Activated B cell treated with CpG ODN at 0.5 μM for 24 hours (primary cell): ENCODE data around the gene OR2A1. TPM values are rescaled to one million over a fixed set of nuclear protein-coding genes. Genes with fewer than 3 reads are reported as not detected.
"Not testable (repeated sequence)": the region's sequence is repeated elsewhere in the genome, so short reads cannot be mapped to it uniquely, and the experiment has no call there.

ENCODE experiments used
- ATAC-seq: fragments of 200-7000 bp; cut with Tn5 transposase; one replicate; pipeline ENCODE4 v1.10.0; 2021; ENCODE audit warnings: low read depth, mild to moderate bottlenecking, moderate library complexity
- CTCF ChIA-PET: fragments of 350-600 bp; sonication (Branson Sonifier 250); formaldehyde crosslinking; loops from one replicate; lab custom pipeline; 2021; ENCODE audit warnings: antibody characterized with exemption; lab: Charles Lee
- POLR2A ChIA-PET: fragments of 350-600 bp; sonication (Branson Sonifier 250); formaldehyde crosslinking; loops from one replicate; lab custom pipeline; 2021; ENCODE audit warnings: antibody characterized with exemption; lab: Charles Lee
- DNase-seq: peaks from one replicate; pipeline ENCODE4 v3.0.0; 2022
- H3K27ac Mint-ChIP-seq: one replicate; pipeline ENCODE4 v1.8.0; 2020; ENCODE audit warnings: mixed read lengths
- H3K27me3 Mint-ChIP-seq: one replicate; pipeline ENCODE4 v1.8.0; 2021; ENCODE audit warnings: mixed read lengths
- H3K36me3 Mint-ChIP-seq: one replicate; pipeline ENCODE4 v1.8.0; 2021; ENCODE audit warnings: low read depth, mixed read lengths
- H3K4me1 Mint-ChIP-seq: one replicate; pipeline ENCODE4 v1.8.0; 2021; ENCODE audit warnings: mixed read lengths
- H3K4me3 Mint-ChIP-seq: one replicate; pipeline ENCODE4 v1.8.0; 2020; ENCODE audit warnings: mild to moderate bottlenecking, mixed read lengths
- H3K9me3 Mint-ChIP-seq: one replicate; pipeline ENCODE4 v1.8.0; 2020; ENCODE audit warnings: mixed read lengths
- intact Hi-C: fragments of 100-400 bp; cut with micrococcal nuclease; formaldehyde crosslinking; loops from one replicate; pipeline ENCODE4 v1.15.1; 2024
- total RNA-seq: library from RNA; stranded (reverse); gene quantifications from 2 replicates; pipeline ENCODE4 v1.2.3, GENCODE V29; 2022

OR2A1 gene
- total RNA-seq, 1 donor from 2014 or later, result not detected

DNA sequence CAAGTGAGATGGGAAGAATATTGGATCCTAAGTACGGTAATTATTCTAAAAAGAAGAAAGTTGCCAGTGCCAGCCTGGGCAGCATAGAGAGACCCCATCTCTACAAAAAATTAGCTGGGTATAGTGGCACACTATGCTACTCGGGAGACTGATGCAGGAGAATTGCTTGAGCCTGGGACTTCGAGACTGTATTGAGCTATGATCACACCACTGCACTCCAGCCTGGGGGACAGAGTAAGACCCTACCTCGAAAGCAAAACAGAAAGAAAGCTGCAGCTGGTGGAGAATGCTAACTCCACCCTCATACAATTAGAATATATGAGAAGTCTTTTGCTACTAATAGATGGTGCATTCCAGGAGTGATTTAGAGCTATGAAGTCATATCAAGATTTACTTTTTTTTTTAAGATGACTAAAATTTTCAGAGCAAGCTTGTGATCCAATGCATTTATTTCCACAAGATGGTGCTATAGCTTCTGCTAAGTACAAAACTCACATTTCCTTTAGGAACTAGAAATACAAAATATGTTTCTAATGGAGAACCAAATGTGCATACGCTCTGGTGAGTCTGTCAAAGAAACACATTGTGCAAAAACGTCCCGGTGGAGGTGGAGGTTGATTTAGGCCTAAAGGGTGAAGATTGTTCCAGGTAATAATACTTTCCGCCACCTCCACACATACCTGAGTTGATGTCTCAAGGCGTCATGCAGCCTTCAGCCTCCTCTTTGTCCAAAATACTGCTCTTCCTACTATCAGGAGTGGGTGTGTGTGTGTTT is 19.2 kb downstream of the OR2A1 start:
- H3K4me3 Mint-ChIP-seq, POLR2A ChIA-PET, H3K27me3 Mint-ChIP-seq, H3K27ac Mint-ChIP-seq, H3K4me1 Mint-ChIP-seq, DNase-seq, H3K36me3 Mint-ChIP-seq, intact Hi-C loops, H3K9me3 Mint-ChIP-seq: not testable (repeated sequence)
- CTCF ChIA-PET, result interaction anchor here (0.6 kb wide), 1 partner anchor 913 kb away, joined by 3 read pairs; no protein-coding TSS in a partner anchor
- ATAC-seq, result peak; percentile 34

DNA sequence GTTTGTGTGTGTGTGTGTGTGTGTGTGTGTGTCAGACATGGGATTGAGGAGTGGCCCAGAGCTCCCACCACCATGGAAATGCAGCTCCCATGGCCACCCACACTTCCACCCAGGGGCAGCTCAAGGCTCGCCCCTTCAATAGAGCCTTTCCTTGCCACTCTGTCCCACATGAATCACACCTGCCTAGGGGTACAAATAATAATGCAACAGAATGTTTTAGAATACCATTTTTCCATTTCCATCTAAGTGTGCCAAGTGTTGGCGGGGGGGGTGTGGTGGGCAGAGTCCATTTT is 19.7 kb downstream of the OR2A1 start:
- H3K36me3 Mint-ChIP-seq, H3K27ac Mint-ChIP-seq, ATAC-seq, POLR2A ChIA-PET, H3K4me3 Mint-ChIP-seq, DNase-seq, H3K9me3 Mint-ChIP-seq, H3K27me3 Mint-ChIP-seq, intact Hi-C loops, H3K4me1 Mint-ChIP-seq: not testable (repeated sequence)
- CTCF ChIA-PET, result interaction anchor here (0.6 kb wide), 1 partner anchor 913 kb away, joined by 3 read pairs; no protein-coding TSS in a partner anchor

DNA sequence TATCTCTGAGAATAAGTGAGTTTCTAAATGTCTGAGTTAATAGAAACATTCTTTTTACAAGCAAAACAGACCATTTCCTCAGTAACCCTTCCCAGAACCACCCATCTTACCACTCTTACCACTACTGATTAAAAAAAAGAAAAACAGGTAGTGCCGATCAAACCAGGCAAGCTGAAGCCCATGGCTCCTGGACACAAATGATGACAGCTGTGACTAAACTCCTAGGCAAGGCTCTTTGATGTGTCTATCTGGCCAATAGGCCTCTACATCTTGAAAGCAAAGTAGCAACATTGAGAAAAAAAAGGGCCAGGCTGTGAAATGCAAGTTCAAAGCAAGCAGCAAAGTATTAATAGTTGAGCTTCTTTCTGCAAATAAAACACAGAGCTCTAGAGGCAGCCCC is 36.4 kb downstream of the OR2A1 start:
- H3K9me3 Mint-ChIP-seq, H3K4me3 Mint-ChIP-seq, H3K27ac Mint-ChIP-seq, POLR2A ChIA-PET, H3K27me3 Mint-ChIP-seq, ATAC-seq, intact Hi-C loops, H3K4me1 Mint-ChIP-seq, H3K36me3 Mint-ChIP-seq, DNase-seq, CTCF ChIA-PET: not testable (repeated sequence)

DNA sequence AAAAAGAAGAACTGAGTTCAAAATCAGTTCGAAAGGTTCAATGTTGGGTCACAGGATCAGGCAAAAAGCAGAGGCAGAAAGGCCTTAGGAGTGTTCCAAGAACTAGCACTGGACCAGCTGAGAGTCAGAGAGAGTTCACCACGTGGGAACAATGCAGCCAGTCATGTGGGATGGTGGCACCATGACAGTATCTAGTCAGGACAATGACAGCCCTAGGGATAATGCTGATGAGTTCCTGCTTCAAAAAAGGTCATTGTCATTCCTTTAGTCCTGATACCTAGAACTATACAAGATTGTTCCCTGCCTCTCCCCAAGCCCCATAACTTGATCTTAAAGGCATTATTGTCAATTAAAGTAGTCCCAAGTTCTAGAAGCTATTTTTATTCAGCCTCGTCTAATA is 39.4 kb downstream of the OR2A1 start:
- CTCF ChIA-PET, ATAC-seq: not testable (repeated sequence)

DNA sequence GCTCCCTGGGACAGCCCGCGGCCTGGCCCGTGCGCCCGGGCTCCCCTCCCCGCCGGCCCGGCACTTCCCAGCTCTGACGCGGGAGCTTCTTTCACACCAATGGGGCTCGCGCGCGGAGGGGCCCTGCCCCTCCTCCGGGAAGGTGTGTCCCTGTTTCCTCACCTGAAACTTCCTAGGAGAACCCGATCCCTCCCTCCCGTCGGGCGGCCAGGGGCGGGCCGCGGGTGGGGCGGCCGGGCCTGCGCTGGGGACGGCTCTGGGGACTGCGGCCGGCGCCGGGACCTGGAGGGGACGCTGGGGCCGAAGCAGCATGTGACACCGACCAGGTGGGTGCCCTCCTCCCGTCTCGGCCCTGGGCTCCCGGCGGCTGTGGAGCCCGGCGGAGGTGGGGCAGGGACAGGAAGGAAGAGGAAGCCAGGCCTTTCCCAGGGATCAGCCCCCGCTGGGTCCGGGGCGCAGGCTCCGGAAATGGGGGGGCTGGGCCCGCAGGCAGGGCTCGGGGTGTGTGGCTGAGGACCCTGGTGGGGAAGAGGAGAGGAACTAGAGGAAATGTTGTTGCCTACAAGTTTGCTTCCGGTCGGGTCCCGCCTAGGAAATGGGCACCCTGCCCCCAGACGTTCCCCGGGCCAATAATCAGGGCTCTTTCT is 43.1 kb downstream of the OR2A1 start, which contains the start of gene ARHGEF5:
Gene ARHGEF5 (plus strand): TSS at position 227 of the 647 bp plus-strand sequence. CDS start 7,268 bp downstream, outside the sequence.
- peak; percentile 70 for ATAC-seq
- POLR2A ChIA-PET, H3K27ac Mint-ChIP-seq: not testable (repeated sequence)

More for the DNA sequence above, 39.4 kb downstream of the OR2A1 start:
- POLR2A ChIA-PET, H3K27me3 Mint-ChIP-seq, intact Hi-C loops, H3K36me3 Mint-ChIP-seq, H3K4me1 Mint-ChIP-seq, H3K4me3 Mint-ChIP-seq, H3K9me3 Mint-ChIP-seq, DNase-seq, H3K27ac Mint-ChIP-seq: not testable (repeated sequence)

DNA sequence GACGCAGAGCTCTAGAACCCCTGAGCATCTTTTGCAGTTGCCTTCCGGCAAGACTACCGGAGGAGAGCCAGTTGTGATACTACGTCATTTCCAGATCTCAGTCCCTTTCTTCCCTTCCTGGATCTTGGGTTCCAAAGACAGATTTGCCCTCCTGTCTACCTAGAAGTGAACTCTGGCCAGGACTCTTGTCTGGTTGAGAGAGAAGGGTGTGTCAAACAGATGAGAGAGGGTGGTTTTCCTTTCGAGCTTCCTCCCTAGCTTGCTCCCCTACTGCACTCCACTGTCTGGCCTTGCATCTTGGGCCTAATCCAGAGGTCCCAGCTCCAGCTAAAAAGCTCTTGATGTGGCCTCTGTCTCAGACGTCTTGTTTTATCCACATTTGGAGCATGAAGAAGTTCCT is 44.0 kb downstream of the OR2A1 start:
- H3K9me3 Mint-ChIP-seq, ATAC-seq, H3K4me1 Mint-ChIP-seq, H3K27me3 Mint-ChIP-seq, H3K27ac Mint-ChIP-seq, CTCF ChIA-PET, H3K4me3 Mint-ChIP-seq, DNase-seq, POLR2A ChIA-PET, intact Hi-C loops, H3K36me3 Mint-ChIP-seq: not testable (repeated sequence)

More for the DNA sequence above, 43.1 kb downstream of the OR2A1 start, which contains the start of gene ARHGEF5:
- H3K36me3 Mint-ChIP-seq, CTCF ChIA-PET, intact Hi-C loops, H3K9me3 Mint-ChIP-seq, DNase-seq, H3K27me3 Mint-ChIP-seq: not testable (repeated sequence)
- Mint-ChIP-seq H3K4me3 (peak within 1 kb of the TSS; percentile 75), H3K4me1 (peaks cover 10% of the 10 kb centered on the region)

DNA sequence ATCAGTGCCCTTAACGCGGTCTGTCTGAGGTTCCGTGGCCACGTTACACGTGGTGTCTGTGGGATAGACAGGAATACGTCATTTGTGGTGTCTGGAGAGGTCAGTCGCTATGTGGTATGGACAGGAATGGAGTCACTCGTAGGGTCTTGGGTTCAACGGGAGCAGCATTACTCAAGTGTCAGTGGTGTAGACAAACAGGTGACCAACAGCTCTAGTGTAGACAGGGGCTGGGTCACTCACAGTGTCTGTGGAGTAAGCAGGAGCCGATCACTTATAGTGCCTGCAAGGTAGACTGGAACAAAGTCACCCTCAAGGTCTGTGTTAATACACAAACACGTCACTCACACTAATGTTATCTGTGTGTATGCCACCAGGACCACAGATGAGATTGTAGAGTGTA is 44.6 kb downstream of the OR2A1 start:
- H3K4me3 Mint-ChIP-seq, H3K9me3 Mint-ChIP-seq, H3K36me3 Mint-ChIP-seq, CTCF ChIA-PET, H3K4me1 Mint-ChIP-seq, POLR2A ChIA-PET, ATAC-seq, intact Hi-C loops, H3K27ac Mint-ChIP-seq, H3K27me3 Mint-ChIP-seq, DNase-seq: not testable (repeated sequence)

DNA sequence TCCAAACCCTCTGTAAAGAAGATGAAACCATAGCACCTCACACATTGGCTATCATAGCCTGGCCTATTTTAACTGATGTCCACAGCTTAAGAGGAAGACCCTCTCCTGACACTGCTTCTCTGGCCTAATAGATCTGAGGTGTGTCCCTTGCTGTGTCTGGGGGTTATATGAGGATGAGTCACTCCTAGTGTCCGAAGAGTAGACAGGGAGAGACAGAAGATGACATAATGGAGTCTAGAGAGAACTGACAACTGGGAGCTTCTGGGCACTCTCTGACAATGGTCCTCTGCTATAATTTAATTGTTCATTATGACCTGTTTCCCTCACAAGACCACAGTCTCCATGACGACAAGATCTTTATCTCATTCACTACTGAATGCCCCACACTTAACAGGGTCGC is 49.8 kb downstream of the OR2A1 start:
- DNase-seq, POLR2A ChIA-PET, H3K27ac Mint-ChIP-seq, H3K4me1 Mint-ChIP-seq, intact Hi-C loops, H3K27me3 Mint-ChIP-seq, H3K4me3 Mint-ChIP-seq, ATAC-seq, H3K9me3 Mint-ChIP-seq, CTCF ChIA-PET, H3K36me3 Mint-ChIP-seq: not testable (repeated sequence)

DNA sequence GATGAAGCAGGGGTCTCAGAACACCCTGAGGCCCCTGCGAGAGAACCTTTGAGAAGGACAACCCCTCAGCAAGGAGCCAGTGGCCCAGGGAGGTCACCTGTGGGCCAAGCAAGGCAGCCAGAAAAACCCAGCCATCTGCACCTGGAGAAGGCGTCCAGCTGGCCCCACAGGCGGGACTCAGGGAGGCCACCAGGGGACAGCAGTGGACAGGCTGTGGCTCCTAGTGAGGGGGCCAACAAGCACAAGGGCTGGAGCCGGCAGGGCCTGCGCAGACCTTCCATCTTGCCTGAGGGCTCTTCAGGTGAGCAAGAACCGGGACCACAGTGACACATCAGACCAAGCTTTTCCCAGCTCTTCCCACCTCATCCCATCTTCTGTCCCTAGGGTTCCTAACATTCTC is 53.3 kb downstream of the OR2A1 start:
- H3K4me1 Mint-ChIP-seq, H3K36me3 Mint-ChIP-seq, H3K9me3 Mint-ChIP-seq, DNase-seq, H3K4me3 Mint-ChIP-seq, H3K27ac Mint-ChIP-seq, intact Hi-C loops, POLR2A ChIA-PET, H3K27me3 Mint-ChIP-seq, CTCF ChIA-PET, ATAC-seq: not testable (repeated sequence)

DNA sequence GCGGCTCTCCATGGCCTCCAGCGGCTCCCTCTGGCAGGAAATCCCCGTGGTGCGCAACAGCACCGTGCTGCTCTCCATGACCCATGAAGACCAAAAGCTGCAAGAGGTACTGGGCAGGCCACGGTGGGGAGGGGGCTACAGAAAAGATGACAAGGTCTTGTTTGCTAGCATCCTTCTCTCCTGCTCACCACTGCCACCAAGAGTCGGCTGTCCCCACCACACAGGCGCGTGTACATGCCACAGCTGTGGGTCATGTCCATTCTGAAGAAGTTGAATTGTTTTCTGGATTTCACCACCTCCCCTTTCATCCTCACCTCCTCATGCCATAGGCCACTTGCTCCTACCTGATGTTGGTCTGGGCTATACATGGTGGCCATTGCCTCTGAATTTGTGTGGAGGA is 55.0 kb downstream of the OR2A1 start:
- H3K9me3 Mint-ChIP-seq, H3K4me1 Mint-ChIP-seq, intact Hi-C loops, H3K4me3 Mint-ChIP-seq, H3K27me3 Mint-ChIP-seq, H3K36me3 Mint-ChIP-seq, ATAC-seq, CTCF ChIA-PET, DNase-seq, POLR2A ChIA-PET, H3K27ac Mint-ChIP-seq: not testable (repeated sequence)

DNA sequence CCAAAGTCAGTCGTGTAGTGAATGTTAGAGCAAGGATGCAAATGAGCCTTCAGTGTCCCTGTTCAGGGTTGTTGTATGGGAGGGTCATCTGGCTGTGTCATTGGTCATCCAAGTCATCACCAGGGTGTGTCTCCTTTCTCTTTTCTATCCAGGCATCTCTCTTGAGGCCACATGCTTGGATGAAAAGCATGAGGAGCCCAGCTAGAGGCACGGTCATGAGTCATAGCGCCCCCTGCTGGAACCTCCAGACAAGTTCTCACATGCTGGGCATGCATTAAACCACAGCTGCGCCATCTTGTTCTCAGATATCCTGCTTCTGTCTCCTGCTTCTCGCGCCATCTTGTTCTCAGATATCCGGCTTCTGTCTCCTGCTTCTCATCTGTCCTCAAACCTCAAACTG is 57.0 kb downstream of the OR2A1 start:
- DNase-seq, POLR2A ChIA-PET, H3K9me3 Mint-ChIP-seq, H3K27me3 Mint-ChIP-seq, CTCF ChIA-PET, H3K4me1 Mint-ChIP-seq, H3K27ac Mint-ChIP-seq, ATAC-seq, H3K4me3 Mint-ChIP-seq, intact Hi-C loops, H3K36me3 Mint-ChIP-seq: not testable (repeated sequence)
